IPS-NIHi7 (cell line): ENCODE data around the gene TYRO3.
A peak's percentile ranks its signal among the peaks of the same experiment; 100 is the strongest.
"Not testable (repeated sequence)": the region's sequence is repeated elsewhere in the genome, so short reads cannot be mapped to it uniquely, and the experiment has no call there.

Experiments
- DNase-seq: peaks from one replicate; pipeline ENCODE4 v3.0.0; 2012; ENCODE audit warnings: mixed read lengths; ENCODE audit errors: extremely low spot score

The TYRO3 gene

DNA sequence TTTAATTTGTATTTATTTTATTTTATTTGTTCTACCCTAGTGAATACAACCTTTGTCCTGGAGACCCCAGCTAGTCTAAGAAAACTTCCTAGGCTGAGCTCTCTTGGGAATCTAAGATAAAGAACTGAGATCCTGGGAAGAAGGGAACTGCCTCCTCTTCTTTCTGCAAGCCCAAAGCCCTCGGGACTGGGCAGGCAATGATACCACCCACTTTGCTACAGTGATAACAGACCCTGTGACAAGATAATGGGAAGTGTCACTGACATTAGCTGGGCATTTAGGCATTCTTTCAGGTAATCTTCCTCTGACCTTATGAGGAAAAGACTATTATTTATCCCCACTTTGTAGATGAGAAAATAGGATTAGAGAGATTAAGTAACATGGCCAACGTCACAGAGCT lies 15.1 kb downstream of the TYRO3 start:
- no peak for DNase-seq

DNA sequence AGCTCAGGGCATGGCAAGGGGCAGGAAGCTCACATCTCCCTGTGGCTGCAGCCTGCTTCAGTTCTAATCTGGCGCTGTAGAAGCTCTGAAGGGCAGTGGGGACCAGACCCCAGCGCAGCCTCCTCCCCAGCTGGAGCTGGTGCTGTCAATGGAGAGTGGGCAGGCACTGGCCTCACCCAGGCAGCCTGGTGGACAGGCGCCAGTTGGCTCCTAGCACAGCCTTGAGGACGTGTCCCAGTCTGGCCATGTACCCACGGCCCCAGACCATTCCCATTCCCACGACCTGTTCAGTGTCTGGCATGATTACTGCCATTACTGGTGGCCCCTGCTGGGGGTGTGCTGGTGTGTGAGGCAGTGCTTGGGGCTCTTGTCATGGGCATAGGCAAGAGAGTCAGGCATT lies 16.3 kb downstream of the TYRO3 start:
- no peak for DNase-seq

DNA sequence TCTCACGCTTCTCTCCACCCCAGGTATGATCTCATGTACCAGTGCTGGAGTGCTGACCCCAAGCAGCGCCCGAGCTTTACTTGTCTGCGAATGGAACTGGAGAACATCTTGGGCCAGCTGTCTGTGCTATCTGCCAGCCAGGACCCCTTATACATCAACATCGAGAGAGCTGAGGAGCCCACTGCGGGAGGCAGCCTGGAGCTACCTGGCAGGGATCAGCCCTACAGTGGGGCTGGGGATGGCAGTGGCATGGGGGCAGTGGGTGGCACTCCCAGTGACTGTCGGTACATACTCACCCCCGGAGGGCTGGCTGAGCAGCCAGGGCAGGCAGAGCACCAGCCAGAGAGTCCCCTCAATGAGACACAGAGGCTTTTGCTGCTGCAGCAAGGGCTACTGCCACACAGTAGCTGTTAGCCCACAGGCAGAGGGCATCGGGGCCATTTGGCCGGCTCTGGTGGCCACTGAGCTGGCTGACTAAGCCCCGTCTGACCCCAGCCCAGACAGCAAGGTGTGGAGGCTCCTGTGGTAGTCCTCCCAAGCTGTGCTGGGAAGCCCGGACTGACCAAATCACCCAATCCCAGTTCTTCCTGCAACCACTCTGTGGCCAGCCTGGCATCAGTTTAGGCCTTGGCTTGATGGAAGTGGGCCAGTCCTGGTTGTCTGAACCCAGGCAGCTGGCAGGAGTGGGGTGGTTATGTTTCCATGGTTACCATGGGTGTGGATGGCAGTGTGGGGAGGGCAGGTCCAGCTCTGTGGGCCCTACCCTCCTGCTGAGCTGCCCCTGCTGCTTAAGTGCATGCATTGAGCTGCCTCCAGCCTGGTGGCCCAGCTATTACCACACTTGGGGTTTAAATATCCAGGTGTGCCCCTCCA lies 19.1 kb downstream of the TYRO3 start:
- DNase-seq, result no peak

DNA sequence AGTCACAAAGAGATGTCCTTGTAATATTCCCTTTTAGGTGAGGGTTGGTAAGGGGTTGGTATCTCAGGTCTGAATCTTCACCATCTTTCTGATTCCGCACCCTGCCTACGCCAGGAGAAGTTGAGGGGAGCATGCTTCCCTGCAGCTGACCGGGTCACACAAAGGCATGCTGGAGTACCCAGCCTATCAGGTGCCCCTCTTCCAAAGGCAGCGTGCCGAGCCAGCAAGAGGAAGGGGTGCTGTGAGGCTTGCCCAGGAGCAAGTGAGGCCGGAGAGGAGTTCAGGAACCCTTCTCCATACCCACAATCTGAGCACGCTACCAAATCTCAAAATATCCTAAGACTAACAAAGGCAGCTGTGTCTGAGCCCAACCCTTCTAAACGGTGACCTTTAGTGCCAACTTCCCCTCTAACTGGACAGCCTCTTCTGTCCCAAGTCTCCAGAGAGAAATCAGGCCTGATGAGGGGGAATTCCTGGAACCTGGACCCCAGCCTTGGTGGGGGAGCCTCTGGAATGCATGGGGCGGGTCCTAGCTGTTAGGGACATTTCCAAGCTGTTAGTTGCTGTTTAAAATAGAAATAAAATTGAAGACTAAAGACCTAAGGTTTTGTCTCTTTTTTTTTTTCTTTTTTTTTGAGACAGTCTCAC lies 19.8 kb downstream of the TYRO3 start:
- DNase-seq, result no peak

DNA sequence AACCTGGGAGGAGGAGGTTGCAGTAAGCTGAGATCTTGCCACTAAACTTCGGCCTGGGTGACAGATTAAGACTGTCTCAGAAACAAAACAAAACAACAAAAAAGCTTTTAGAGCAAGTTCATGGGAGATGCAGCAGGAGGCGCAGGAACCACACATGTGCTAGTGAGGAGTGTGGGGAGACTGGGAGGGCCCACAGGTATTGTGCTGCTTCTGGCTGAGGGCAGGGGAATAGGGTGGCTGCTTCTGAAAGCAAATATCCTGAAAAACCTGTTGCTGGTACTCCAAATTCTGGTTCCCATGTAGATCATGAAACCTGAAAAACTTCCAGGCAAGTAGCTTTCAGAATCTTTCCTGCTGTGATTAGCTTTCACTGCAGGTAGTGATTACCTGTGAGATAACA lies 22.1 kb downstream of the TYRO3 start:
- DNase-seq, result peak; percentile 56

DNA sequence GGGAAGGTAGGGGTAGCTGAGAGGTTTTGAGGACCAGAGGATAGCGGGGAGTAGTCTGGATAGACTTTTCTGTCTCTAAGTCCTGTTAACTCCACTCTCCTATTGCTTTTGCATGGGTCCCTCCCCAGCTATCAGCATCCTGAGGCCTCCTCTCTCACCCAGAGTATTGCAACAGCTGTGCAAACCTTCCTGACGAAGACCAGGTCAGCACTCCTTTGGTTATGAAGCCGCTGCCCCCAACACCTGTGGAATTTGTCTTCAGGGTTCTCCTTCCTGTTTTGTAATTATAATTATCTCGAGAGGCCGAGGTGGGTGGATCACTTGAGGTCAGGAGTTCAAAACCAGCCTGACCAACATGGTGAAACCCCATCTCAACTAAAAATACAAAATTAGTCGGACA lies 24.8 kb downstream of the TYRO3 start:
- DNase-seq, result no peak

DNA sequence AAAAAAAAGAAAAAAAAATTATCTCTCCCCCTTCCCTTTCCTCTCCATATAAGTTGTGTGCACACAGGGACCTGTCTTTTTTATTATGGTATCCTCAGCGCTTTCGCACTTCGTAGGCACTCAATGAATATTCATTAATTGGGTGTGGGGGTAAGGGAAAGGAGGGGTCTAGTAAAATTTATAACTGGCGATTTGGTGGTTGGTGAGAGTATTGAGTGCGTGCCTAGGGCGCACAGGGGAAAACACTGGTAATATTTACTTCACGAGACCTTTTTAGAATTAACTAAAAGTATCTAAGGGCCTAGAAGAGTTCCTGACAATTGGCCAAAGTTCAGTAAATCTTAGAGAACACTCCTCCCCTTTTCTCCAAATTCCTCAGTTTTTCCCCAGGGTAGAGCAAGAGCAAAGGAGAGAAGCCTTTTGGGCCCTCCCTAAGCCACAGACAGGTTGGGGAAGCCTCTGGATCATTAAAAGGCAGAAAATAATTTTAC lies 25.7 kb downstream of the TYRO3 start:
- DNase-seq, result no peak

DNA sequence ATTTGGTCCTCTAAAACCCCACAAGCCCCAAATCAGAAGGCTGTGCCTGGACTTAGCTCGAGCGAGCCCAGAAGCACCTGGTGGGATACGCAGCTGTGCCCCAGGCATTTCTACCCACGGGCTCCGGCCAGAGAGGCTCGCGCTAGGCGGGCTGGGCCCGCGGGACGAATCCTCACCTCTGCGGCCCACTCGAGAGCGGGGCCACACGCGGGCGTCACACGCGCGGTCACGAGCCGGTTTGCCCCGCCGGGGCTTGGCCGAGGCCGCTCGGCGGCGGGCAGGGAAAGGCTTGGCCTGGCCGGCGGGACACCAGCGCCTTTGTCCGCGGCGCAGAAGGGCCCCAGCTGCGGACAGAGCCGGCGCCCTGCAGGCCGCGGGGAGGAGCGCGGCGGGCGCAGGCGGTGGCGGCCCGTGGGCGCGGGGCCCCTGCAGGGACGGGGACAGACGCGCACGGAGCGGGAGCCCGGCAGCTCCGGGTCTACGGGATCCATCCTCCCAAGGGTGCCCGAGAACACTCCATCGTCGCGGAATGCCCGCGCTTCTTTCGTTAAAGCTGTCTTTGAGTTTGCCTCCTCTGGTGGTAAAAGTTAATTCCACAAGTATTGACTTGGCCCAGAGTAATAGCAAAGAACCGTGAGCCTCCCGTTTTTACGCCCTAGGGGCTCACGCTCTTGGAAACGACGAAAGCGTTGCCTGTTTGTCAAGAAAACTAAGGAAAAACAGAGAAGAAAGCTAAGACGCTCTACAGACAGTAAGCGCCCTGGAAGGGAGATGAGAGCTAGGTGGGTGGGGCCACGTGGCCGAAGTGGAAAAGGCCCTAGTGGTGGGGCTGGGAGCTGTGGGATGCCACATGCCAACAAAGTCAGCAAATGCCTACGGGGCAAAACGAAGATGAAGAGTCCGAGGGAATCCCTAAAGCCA lies 26.4 kb downstream of the TYRO3 start:
- DNase-seq, result peak; percentile 52

DNA sequence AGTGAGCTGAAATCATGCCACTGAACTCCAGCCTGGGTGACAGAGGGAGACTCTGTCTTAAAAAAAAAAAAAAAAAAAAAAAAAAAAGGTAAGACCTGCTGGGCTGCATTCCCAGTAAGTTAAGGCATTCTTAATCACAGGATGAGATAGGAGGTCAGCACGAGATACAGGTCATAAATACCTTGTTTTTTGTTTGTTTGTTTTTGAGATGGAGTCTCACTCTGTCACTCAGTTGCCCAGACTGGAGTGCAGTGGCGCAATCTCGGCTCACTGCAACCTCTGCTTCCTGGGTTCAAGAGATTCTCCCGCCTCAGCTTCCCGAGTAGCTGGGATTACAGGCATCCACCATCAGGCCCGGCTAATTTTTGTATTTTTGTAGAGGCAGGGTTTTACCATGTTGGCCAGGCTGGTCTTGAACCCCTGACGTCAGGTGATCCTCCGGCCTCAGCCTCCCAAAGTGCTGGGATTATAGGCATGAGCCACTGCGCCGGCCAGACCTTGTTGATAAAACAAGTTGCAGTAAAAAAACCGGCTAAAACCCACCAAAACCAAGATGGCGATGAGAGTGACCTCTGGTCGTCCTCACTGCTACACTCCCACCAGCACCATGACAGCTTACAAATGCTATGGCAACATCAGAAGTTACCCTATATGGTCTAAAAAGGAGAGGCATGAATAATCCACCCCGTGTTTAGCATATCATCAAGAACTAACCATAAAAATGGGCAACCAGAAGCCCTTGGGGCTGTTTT lies 27.7 kb downstream of the TYRO3 start:
- not testable (repeated sequence) for DNase-seq

DNA sequence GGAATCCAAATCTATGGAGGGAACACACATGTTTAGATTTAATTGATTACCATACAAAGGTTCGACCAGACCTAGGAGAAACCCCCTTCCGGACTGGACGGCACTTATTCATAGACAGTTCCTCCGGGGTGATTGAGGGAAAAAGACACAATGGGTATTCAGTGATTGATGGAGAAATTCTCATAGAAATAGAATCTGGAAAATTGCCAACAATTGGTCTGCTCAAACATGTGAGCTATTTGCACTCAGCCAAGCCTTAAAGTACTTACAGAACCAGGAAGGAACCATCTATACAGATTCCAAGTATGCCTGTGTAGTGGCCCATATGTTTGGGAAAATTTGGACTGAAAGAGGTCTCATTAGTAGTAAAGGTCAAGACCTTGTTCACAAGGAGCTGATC lies 30.0 kb downstream of the TYRO3 start:
- not testable (repeated sequence) for DNase-seq

DNA sequence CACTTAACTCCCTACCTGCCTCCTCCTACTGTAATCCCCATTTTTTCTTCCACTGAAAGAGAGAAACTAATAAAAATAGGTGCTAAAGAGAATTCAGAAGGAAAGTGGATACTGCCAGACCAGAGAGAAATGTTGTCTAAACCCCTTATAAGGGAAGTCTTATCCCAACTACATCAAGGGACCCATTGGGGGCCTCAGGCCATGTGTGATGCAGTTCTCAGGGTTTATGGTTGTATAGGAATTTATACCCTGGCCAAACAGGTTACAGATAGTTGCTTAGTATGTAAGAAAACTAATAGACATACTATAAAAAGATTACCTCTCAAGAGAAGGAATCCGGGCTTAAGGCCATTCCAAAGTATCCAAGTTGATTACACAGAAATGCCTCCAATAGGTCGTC lies 30.6 kb downstream of the TYRO3 start:
- not testable (repeated sequence) for DNase-seq

DNA sequence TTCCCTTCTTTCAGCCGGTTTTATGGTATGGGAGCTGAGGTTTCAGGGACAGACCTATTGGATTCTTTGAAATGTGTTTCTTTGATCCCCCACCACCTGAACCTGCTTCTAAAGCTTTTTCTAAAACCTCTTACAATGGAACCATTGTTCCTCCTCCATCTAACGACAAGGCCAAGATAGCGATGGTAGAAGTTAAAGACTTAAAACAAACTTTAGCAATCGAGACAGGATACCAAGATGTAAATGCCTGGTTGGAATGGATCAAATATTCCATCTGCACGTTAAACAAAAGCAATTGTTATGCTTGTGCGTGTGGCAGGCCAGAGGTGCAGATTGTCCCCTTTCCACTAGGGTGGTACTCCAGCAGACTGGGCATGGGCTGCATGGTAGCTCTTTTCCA lies 32.2 kb downstream of the TYRO3 start:
- DNase-seq, result not testable (repeated sequence)

DNA sequence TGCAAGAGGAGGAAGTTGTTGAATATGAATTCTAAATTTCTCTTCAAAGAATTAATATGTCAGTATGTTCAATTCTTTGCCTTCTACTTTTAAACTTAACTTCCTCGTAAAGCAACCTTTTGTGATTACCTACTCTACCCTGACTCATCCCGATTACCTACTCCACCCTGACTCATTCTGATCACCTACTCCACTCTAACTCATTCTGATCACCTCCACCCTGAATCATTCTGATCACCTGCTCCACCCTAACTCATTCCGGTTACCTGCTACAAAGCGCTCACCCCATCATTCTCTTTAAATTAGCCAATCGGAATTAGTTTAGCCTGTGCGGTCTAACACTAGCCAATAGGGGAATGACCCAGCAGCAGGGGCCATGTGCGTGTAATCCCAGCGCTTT lies 33.7 kb downstream of the TYRO3 start:
- DNase-seq, result not testable (repeated sequence)

DNA sequence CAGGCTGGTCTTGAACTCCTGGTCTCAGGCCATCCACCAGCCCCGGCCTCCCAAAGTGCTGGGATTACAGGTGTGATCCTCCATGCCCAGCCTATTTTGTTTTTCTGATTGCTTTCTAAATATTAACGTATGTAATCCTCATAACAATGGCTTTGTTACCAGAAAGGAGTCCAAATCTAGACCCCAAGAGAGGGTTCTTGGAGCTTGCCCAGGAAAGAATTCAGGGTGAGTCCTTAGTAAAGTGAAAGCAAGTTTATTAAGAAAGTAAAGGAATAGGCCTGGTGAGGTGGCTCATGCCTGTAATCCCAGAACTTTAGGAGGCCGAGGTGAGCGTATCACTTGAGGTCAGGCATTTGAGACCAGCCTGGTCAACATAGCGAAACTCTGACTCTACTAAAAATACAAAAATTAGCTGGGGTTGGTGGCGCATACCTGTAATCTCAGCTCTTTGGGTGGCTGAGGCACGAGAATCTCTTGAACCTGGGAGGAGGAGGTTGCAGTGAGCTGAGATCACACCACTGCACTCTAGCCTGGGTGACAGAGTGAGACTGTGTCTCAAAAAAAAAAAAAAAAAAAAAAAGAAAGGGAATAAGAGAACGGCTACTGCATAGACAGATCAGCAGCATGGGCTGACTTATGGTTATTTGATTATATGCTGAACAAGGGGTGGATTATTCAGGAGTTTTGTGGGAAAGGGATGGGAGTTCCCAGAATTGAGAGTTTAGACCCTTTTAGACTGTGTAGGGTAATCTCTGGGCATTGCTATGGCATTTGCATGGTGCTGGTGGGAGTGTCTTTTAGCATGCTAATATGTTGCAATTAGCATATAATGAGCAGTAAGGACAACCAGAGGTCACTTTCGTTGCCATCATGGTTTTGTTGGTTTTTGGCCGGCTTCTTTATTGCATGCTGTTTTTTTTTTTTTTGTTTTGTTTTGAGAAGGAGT lies 36.1 kb downstream of the TYRO3 start:
- DNase-seq, result no peak

DNA sequence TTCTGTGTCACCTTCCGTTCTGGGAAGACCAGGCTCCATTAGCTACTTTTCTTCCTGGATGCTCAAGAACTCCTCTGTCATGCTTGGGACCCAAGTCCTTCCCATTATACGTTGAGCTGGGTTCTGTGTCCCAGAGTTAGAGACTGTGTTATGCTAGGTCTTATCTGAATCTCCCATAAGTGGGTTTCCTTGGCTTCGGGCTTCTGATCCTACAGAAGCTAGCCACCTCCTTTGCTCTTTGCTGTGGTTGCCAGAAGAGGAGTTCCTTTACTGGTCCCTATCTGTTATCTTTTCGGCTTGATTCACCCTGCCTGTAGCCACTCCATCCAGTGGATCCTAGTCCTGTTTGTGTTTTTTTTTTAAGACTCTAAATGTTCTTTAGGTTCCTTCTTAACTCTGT lies 38.0 kb downstream of the TYRO3 start:
- no peak for DNase-seq

DNA sequence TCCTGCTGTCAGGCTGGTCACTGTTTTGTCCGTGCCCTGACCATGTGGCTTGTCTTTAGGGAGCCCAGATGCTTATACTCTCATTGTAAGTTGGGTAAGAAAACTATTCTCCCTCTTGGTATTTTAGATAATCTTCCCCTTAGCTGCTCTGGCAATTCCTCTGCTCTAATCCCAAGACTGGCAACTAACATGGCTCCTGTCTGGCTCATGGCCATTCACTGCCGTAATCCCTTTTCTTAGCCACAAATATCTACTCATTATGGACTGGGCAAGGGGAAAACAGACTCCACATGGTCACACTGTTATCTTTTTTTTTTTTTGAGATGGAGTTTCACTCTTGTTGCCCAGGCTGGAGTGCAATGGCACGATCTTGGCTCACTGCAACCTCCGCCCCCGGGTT lies 38.8 kb downstream of the TYRO3 start:
- DNase-seq, result no peak

DNA sequence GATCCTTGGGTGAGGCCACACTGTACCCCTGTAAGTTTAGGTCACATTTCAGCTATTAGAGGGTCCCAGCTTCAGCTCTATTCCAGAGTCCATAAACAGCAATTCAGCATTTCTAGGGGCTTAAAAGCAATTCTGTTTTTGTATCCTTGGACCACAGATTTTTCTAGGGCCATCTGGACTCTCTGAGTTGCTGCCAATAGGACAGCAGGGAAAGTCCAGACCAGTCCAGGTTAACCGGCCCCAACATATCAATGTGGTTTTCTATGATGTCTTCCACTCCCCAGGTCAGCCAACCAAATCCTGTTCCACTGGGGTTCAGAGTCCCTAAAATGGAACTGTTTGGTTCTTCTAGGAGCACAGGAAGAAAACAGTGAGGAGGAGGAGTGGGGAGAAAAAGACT lies 40.0 kb downstream of the TYRO3 start:
- DNase-seq, result no peak

DNA sequence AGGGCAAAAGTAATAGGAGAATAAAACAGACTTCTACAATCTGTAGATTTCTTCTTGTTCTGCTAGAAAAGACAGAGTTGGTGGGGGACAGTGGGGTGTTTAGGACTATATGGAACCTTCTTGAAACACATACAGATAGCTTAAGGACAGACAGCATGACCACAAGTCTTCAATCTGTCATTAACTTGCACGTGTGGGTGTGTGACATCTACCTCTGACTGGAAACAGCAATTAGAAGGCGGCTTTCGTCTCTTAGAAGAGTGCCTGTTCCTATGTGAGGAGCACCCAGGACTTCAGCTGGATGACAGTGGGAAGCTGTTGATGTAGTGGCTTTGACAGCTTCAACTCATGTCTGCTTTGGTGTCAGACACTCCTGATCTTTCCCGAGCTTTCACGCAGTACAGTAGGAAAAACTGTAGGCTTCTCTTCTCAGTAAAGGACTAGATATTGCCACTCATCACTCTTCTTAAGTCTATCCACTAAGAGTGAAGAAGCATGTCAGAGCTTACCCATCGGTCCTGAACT lies 44.5 kb downstream of the TYRO3 start:
- no peak for DNase-seq

DNA sequence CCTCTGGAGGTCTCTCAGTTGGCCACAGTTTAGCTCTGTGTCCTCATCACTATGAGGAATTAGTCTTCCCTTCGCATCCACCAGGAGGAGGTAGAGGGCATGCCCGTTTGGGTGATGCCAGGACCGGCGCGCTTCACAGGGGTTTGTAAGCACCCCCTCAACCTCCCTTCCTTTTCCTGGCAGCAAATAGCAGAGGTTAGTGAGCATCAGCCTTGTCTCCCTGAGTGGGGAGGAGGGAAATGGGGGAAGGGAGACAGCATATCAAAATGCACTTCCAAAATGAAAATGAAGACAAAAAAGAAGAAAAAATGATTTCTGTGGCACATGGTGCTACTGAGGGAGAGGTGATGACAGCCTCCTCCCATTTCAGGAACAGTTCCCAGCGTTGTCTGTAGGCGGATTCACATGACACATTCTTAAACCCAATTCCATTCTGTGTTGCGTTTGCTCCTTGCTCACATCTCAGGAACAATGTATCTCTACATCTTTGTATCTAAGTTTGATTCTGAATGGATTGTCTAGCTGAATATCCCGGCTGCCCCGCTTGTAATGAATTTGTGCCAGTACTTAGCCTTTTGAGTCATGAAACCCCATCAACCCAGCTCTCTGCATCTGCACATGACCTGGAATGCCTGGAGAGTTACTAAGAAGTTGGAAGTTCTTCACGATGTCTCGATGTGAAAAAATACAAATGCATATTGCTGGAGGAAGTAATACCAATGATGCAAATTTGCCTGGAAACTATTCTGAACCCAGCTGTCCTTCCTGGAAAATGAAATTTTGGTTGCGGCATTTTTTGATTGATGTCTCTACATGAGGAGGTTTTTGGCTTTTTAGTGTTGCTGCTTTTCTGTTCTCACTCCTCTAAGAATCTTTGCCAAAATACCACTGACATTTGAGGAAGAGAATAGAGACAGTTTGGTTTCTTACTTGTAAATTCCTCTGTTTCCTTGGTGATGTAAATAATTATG lies 45.2 kb downstream of the TYRO3 start:
- peak; percentile 87 for DNase-seq
